Heart left ventricle (tissue), 13 donors: ENCODE data around the gene IL20RB.

Source experiments
- POLR2A ChIP-seq, 2 donors: fragments of 450-650 bp; IDR thresholded peaks; one replicate each; pipeline ENCODE4 v1.6.1; 2017; ENCODE audit warnings: antibody characterized with exemption in 2 of 2, mild to moderate bottlenecking in 2 of 2, moderate library complexity in 2 of 2
- TF ChIP-seq, protein P1 (sequence below), 12 donors: fragments of 200-600 bp; sonication (generic) in 4 of 12; IDR thresholded peaks; one replicate each; pipeline versions ENCODE4 v1.5.0 to v1.8.0; 2018 to 2022; ENCODE audit warnings: antibody characterized with exemption in 12 of 12, mild to moderate bottlenecking in 5 of 12
- donor health status: ischemic (EF 13 %, LVEDD 7.1; RV severe dilation, severe dysfunction).
- donor health status: DM: no; HTN: yes; CAD: no.
- donor health status: DM: no; HTN: no; CAD: no.
- donor health status: ischemic (EF 25% LVEDD 6.9; RV normal size, moderate dysfunction).
- donor health status: ischemic (EF 25% LVEDD 5.7; RV mildly dilated, moderate dysfunction).
- donor health status: ischemic (EF 35%, LVEDD 5.7; RV mildly dilated, moderate dysfunction).
- donor health status: nonischemic (EF 11% LVEDD 7.7; RV severe dilation, severe dysfunction).
- donor health status: DM: yes; HTN: yes; CAD: no.
- donor health status: PGD.
- donor health status: ischemic (EF 29% LVEDD 5.4; RV normal size, mild dysfunction).
- donor health status: nonischemic (EF 23%, LVEDD 6.1; RV moderate dilation, normal function).

DNA sequence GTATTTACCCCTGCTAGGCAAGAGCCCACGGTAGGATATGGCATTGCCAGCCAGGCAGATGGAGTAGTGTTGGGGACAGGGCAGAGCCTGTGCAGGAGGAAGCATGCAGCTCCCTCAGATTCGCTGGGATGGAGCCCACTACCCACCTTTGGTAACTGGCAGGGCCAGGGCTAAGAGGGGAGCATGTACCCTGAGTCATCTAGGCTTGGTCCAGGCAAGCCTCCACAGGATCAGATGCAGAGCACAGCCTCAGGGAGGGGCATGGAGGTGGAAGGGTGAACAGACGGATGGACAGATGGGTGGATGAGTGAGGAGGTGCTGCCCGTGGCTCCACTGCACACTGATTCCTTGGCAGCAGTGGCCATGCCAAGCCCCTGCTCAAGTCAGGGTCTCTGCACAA is 33.0 kb downstream of the IL20RB start:
- TF ChIP-seq, protein P1, sequence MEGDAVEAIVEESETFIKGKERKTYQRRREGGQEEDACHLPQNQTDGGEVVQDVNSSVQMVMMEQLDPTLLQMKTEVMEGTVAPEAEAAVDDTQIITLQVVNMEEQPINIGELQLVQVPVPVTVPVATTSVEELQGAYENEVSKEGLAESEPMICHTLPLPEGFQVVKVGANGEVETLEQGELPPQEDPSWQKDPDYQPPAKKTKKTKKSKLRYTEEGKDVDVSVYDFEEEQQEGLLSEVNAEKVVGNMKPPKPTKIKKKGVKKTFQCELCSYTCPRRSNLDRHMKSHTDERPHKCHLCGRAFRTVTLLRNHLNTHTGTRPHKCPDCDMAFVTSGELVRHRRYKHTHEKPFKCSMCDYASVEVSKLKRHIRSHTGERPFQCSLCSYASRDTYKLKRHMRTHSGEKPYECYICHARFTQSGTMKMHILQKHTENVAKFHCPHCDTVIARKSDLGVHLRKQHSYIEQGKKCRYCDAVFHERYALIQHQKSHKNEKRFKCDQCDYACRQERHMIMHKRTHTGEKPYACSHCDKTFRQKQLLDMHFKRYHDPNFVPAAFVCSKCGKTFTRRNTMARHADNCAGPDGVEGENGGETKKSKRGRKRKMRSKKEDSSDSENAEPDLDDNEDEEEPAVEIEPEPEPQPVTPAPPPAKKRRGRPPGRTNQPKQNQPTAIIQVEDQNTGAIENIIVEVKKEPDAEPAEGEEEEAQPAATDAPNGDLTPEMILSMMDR (IDR thresholded peaks at IDR 0.05), result no peak
- no peak for TF ChIP-seq POLR2A (IDR thresholded peaks at IDR 0.05)
